GM19193 (cell line): ENCODE data around the gene PTRH1.

Experiments
- POLR2A ChIP-seq: IDR thresholded peaks from 4 replicates; pipeline ENCODE4 v1.6.1; 2011; ENCODE audit not compliant: insufficient read depth, insufficient read length; ENCODE audit errors: extremely low read depth

The PTRH1 gene

GRCh38 chr9:127749090-127749787, 33.8 kb upstream of the PTRH1 start:
- TF ChIP-seq POLR2A, result no peak

GRCh38 chr9:127746959-127747569, 31.6 kb upstream of the PTRH1 start:
- TF ChIP-seq POLR2A, result no peak

- TF ChIP-seq POLR2A, result no peak
Observed at GRCh38 chr9:127744398-127745110, 29.1 kb upstream of the PTRH1 start.

GRCh38 chr9:127742435-127743088, 27.1 kb upstream of the PTRH1 start:
- no peak for TF ChIP-seq POLR2A

- no peak for TF ChIP-seq POLR2A
Observed at GRCh38 chr9:127741831-127742434, 26.5 kb upstream of the PTRH1 start.

- TF ChIP-seq POLR2A, result no peak
Observed at GRCh38 chr9:127739614-127740330, 24.3 kb upstream of the PTRH1 start.

- no peak for TF ChIP-seq POLR2A
Observed at GRCh38 chr9:127738666-127739065, 23.2 kb upstream of the PTRH1 start.

GRCh38 chr9:127735530-127736185, 20.2 kb upstream of the PTRH1 start:
- no peak for TF ChIP-seq POLR2A

- peak; percentile 77 for TF ChIP-seq POLR2A
Observed at GRCh38 chr9:127734747-127735529, 19.5 kb upstream of the PTRH1 start, which contains the start of gene TOR2A. Gene TOR2A (minus strand): TSS chr9:127735294. CDS start chr9:127735270, 24 bp downstream.

GRCh38 chr9:127734247-127734746, 18.8 kb upstream of the PTRH1 start:
- no peak for TF ChIP-seq POLR2A

- no peak for TF ChIP-seq POLR2A
Observed at GRCh38 chr9:127733614-127734013, 18.2 kb upstream of the PTRH1 start.

GRCh38 chr9:127732444-127732843, 17.0 kb upstream of the PTRH1 start:
- no peak for TF ChIP-seq POLR2A

GRCh38 chr9:127731938-127732337, 16.5 kb upstream of the PTRH1 start:
- no peak for TF ChIP-seq POLR2A
